ENCODE results near the gene LUC7L. TPM values are rescaled to one million over a fixed set of nuclear protein-coding genes. Genes with fewer than 3 reads are reported as not detected.
A peak's percentile ranks its signal among the peaks of the same experiment; 100 is the strongest.

Gene LUC7L
- total and polyA plus RNA-seq, 2 of the 8 experiments (the other 6 are each of a cell fraction or from before 2014, with no cell fraction given): 49.7 to 129 TPM

GRCh38 chr16:166375-167121 lies 62.7 kb downstream of the LUC7L start:
- POLR2A ChIA-PET (ENCODE audit: partially characterized antibody): interaction anchor here (1.2 to 5.0 kb wide), 3 partner anchors 9 to 15 kb away, joined by 3 to 29 read pairs (median 16); partner anchors contain the start of gene HBQ1
- no peak for TF ChIP-seq CBX8 (IDR thresholded peaks at IDR 0.05; ENCODE audit: borderline replicate concordance, low read depth, low read length)
- 0 out of 2 replicates have a peak, but pooled peaks have one; percentile 13 for TF ChIP-seq E2F6 (IDR thresholded peaks at IDR 0.05)
- peak; percentile 78 for TF ChIP-seq EZH2 (IDR thresholded peaks at IDR 0.05; ENCODE audit: low read depth, low read length, severe bottlenecking)
- peak; percentile 14 for TF ChIP-seq KDM4A (IDR thresholded peaks at IDR 0.05; ENCODE audit: low read depth, low read length, severe bottlenecking)
- no peak for TF ChIP-seq CBX5 (IDR thresholded peaks at IDR 0.05; ENCODE audit: low read depth, low read length)
- TF ChIP-seq RNF2 (IDR thresholded peaks at IDR 0.05; ENCODE audit: borderline replicate concordance, low read depth, low read length, missing control alignments, poor library complexity, severe bottlenecking): peak; percentile 77
- peak; percentile 14; the same call in 1 of the 2 replicates for TF ChIP-seq SUZ12 (IDR thresholded peaks at IDR 0.05; ENCODE audit: low read length)

More at GRCh38 chr16:166375-167121, 62.7 kb downstream of the LUC7L start:
- 12% methylated on average over 36 of the region's 45 CpGs; no CpG with 5 or more reads in 1 of the 2 experiments for WGBS, 2 experiments (ENCODE audit: extremely low coverage in 1 of 2, insufficient coverage in 1 of 2, insufficient read length in 1 of 2, insufficient replicate concordance in 2 of 2, low coverage in 1 of 2, low lambda C conversion rate in 2 of 2, missing lambda C conversion rate in 1 of 2)
- peak overlapping the region; percentile 64 to 78 for H3K4me2 ChIP-seq (ENCODE audit: insufficient read depth in 1 of 2, low read depth in 2 of 2, low read length in 2 of 2)
- FAIRE-seq (no peak), DNase-seq (ENCODE audit: low read depth in 1 of 2, low spot score in 2 of 2) (no peak)
- no peak overlapping the region for H4K91ac ChIP-seq (replicated peaks; ENCODE audit: insufficient read length, low read length)
- H3K9me3 ChIP-seq (ENCODE audit: insufficient read depth in 2 of 2, low read depth in 1 of 2, low read length in 1 of 2): no peaks in the 10 kb centered on the region
- H4K8ac ChIP-seq (ENCODE audit: extremely low read depth, insufficient read depth, low read length): no peak overlapping the region
- peaks cover 2 to 8% of the 10 kb centered on the region in 2 experiments for H4K20me1 ChIP-seq (replicated peaks in 1 of 2; ENCODE audit: control insufficient read depth in 1 of 2, insufficient read depth in 2 of 2, low read length in 2 of 2)
- H3K23me2 ChIP-seq (ENCODE audit: low read depth, low read length): peaks cover 10% of the 10 kb centered on the region; the same call in 1 of the 2 replicates
- no peak overlapping the region; the same call in 1 of the 2 replicates for H2BK20ac ChIP-seq (ENCODE audit: low read length)
- peak overlapping the region; percentile 50; the same call in 1 of the 2 replicates for H2BK12ac ChIP-seq (ENCODE audit: low read depth, low read length)
- peaks cover 0 to 20% (median 16%) of the 10 kb centered on the region in 4 experiments; a peak in 6 of 7 replicates for H3K4me1 ChIP-seq (replicated peaks in 1 of 4; ENCODE audit: control insufficient read depth in 3 of 4, insufficient read depth in 4 of 4, low read length in 3 of 4)
- peak overlapping the region; percentile 1; the same call in 1 of the 2 replicates for H3K18ac ChIP-seq (ENCODE audit: extremely low read depth, low read length)
- no peak overlapping the region for H2AK5ac ChIP-seq (ENCODE audit: low read depth, low read length)
- H3K27ac ChIP-seq (ENCODE audit: low read depth, low read length): no peak overlapping the region
- H3K23ac ChIP-seq (ENCODE audit: insufficient read length): no peak overlapping the region
- no peak overlapping the region for H3K14ac ChIP-seq (ENCODE audit: insufficient read length)
- 0 out of 2 replicates have a peak overlapping the region, but pooled peaks have one; percentile 29 for H2BK15ac ChIP-seq (ENCODE audit: low read length)
- H2BK120ac ChIP-seq (replicated peaks; ENCODE audit: low read depth, low read length): no peak overlapping the region
- peaks cover 0 to 9% (median 0%) of the 10 kb centered on the region in 4 experiments; a peak in 2 of 8 replicates for H3K36me3 ChIP-seq (ENCODE audit: control insufficient read depth in 2 of 4, insufficient read depth in 4 of 4, low read length in 3 of 4)
- H3K56ac ChIP-seq (replicated peaks; ENCODE audit: insufficient read length, low read depth, low read length): no peak overlapping the region
- no peak overlapping the region for H4K5ac ChIP-seq (ENCODE audit: insufficient read length, low read depth, low read length)
- H2AFZ ChIP-seq (ENCODE audit: low read length): no peak overlapping the region
- CTCF ChIA-PET (ENCODE audit: partially characterized antibody): interaction anchor here (1.0 to 5.6 kb wide), 6 partner anchors 11 to 104 kb away, joined by 3 to 24 read pairs (median 6); no protein-coding TSS in a partner anchor
- no peaks in the 10 kb centered on the region for H3K79me1 ChIP-seq (ENCODE audit: low read depth, low read length)
- no peak overlapping the region for H3K4ac ChIP-seq (replicated peaks; ENCODE audit: insufficient read length, low read depth, low read length)
- H3K27me3 ChIP-seq (replicated peaks in 1 of 4; ENCODE audit: control insufficient read depth in 3 of 4, extremely low read depth in 1 of 4, insufficient read depth in 3 of 4, low read length in 3 of 4): peaks cover 43 to 72% (median 66%) of the 10 kb centered on the region in 4 experiments
- no peak overlapping the region for H3K9ac ChIP-seq (replicated peaks in 1 of 4; ENCODE audit: extremely low read depth in 1 of 4, low read depth in 3 of 4, low read length in 3 of 4)
- H3K4me3 ChIP-seq (ENCODE audit: extremely low read depth in 1 of 4, insufficient read depth in 2 of 4, low read depth in 3 of 4, low read length in 4 of 4): peak overlapping the region in 3 of 4 experiments; percentile 16 to 59 (median 24); a peak in 6 of 8 replicates
- no peaks in the 10 kb centered on the region for H3K79me2 ChIP-seq (ENCODE audit: control insufficient read depth in 1 of 2, insufficient read depth in 2 of 2, low read length in 2 of 2)
- no peak overlapping the region for H2BK5ac ChIP-seq (ENCODE audit: low read depth, low read length)
